ENCODE measurements around the gene SLC1A5.
"Not testable (repeated sequence)": the region's sequence is repeated elsewhere in the genome, so short reads cannot be mapped to it uniquely, and the experiment has no call there.

The SLC1A5 gene

DNA sequence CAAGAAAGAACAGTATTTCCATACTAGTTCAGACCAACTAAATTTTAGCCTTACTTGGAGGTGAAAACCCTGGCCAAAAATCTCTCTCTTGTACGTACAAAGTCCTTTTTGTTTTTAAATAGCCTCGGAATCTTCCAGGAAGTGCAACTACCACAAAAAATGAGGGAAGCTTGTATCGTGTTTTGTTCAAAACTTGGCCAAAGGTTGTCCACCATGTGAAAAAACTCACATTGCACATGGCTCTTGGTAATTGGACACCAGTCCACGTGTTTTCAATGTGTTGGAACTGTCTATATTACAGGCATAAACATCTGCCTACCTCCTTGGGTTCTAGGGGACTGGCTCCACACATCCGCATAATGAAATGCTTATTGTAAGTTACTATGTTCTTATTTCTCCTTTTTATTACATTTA is 27.0 kb downstream of the SLC1A5 start:
- Histone ChIP-seq H3K9me3 (ENCODE audit: control insufficient read depth, insufficient read depth, low read length) (no peaks in the 10 kb centered on the region), H3K9ac (ENCODE audit: low read depth, low read length) (no peak overlapping the region), H3K4me1 (ENCODE audit: control insufficient read depth, insufficient read depth, low read length) (peaks cover 2% of the 10 kb centered on the region), H3K27me3 (ENCODE audit: control insufficient read depth, insufficient read depth, low read length) (no peaks in the 10 kb centered on the region), H3K4me3 (ENCODE audit: low read depth, low read length) (no peak overlapping the region), H3K36me3 (ENCODE audit: control insufficient read depth, insufficient read depth, low read length) (no peaks in the 10 kb centered on the region)

DNA sequence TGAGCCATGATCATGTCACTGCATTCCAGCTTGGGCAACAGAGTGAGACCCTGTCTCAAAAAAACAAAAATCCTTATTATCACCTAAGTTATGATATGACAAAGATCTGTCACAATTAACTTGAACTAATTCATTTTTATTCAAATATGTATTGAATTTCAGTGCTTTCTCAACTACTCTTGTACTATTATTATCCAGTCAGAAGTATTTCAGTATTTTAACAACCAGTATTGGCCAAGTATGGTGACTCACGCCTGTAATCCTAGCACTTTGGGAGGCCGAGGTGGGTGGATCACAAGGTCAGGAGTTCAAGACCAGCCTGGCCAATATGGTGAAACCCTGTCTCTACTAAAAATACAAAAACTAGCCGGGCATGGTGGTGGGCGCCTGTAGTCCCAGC is 27.5 kb downstream of the SLC1A5 start:
- not testable (repeated sequence) for H3K4me1 ChIP-seq (ENCODE audit: control insufficient read depth, insufficient read depth, low read length); H3K9ac ChIP-seq (ENCODE audit: low read depth, low read length); H3K36me3 ChIP-seq (ENCODE audit: control insufficient read depth, insufficient read depth, low read length); H3K4me3 ChIP-seq (ENCODE audit: low read depth, low read length); H3K9me3 ChIP-seq (ENCODE audit: control insufficient read depth, insufficient read depth, low read length); H3K27me3 ChIP-seq (ENCODE audit: control insufficient read depth, insufficient read depth, low read length)

DNA sequence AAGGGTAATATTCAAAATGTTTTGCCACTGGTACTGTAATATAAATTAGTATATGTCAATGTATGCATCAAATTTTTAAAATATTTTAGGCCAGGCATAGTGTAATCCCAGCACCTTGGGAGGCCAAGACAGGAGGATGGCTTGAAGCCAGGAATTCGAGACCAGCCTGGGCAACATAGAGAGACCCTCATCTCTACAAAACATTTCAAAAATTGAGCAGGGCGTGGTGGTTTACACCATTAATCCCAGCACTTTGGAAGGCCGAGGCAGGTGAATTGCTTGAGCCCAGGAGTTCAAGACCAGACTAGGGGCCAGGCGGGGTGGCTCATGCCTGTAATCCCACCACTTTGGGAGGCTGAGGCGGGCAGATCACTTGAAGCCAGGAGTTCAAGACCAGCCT is 28.0 kb downstream of the SLC1A5 start:
- no peaks in the 10 kb centered on the region for H3K27me3 ChIP-seq (ENCODE audit: control insufficient read depth, insufficient read depth, low read length)
- peaks cover 2% of the 10 kb centered on the region for H3K4me1 ChIP-seq (ENCODE audit: control insufficient read depth, insufficient read depth, low read length)
- no peaks in the 10 kb centered on the region for H3K9me3 ChIP-seq (ENCODE audit: control insufficient read depth, insufficient read depth, low read length)
- no peaks in the 10 kb centered on the region for H3K36me3 ChIP-seq (ENCODE audit: control insufficient read depth, insufficient read depth, low read length)
- H3K4me3 ChIP-seq (ENCODE audit: low read depth, low read length), result no peak overlapping the region
- H3K9ac ChIP-seq (ENCODE audit: low read depth, low read length), result no peak overlapping the region

DNA sequence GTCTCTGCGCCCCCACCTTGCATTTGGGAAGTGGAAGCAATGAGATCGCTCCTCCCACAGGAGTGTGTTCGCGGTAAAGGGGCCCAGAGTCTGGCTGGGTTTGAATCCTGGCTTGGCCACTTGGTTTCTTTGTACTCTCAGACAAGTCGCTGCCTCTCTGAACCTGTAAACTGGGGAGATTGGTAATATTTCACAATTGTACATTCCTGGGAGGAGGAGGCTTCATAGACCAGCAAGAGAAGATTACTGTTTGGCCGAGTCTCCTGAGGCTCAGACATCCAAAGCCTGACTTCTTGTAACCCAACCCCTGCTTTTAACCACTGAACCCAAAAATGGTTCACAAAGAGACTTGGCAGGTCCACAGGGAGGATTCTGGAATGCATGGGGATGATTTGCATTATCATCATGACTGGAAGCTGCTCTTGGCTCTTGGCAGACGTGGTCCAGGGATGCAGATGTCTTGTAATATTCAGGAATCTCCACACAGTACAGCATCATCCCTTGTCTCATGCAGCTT is 28.5 kb downstream of the SLC1A5 start:
- peaks cover 2% of the 10 kb centered on the region for H3K4me1 ChIP-seq (ENCODE audit: control insufficient read depth, insufficient read depth, low read length)
- no peak overlapping the region for H3K9ac ChIP-seq (ENCODE audit: low read depth, low read length)
- H3K9me3 ChIP-seq (ENCODE audit: control insufficient read depth, insufficient read depth, low read length), result no peaks in the 10 kb centered on the region
- no peaks in the 10 kb centered on the region for H3K27me3 ChIP-seq (ENCODE audit: control insufficient read depth, insufficient read depth, low read length)
- H3K36me3 ChIP-seq (ENCODE audit: control insufficient read depth, insufficient read depth, low read length), result no peaks in the 10 kb centered on the region
- no peak overlapping the region for H3K4me3 ChIP-seq (ENCODE audit: low read depth, low read length)

DNA sequence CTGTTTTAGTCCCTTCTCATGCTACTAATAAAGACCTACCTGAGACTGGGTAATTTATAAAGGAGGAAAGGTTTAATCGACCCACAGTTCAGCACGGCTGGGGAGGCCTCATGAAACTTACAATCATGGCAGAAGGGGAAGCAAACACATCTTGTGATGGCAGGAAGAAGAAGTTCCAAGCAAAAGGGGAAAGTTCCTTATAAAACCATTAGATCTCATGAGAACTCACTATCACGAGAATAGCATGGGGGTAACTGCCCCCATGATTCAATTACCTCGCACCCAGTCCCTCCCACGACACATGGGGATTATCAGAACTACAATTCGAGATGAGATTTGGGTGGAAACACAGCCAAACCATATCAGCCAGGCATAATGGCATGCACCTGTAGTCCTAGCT is 29.2 kb downstream of the SLC1A5 start:
- no peak overlapping the region for H3K4me3 ChIP-seq (ENCODE audit: low read depth, low read length)
- H3K36me3 ChIP-seq (ENCODE audit: control insufficient read depth, insufficient read depth, low read length), result no peaks in the 10 kb centered on the region
- no peaks in the 10 kb centered on the region for H3K9me3 ChIP-seq (ENCODE audit: control insufficient read depth, insufficient read depth, low read length)
- H3K4me1 ChIP-seq (ENCODE audit: control insufficient read depth, insufficient read depth, low read length), result peaks cover 2% of the 10 kb centered on the region
- H3K27me3 ChIP-seq (ENCODE audit: control insufficient read depth, insufficient read depth, low read length), result no peaks in the 10 kb centered on the region
- H3K9ac ChIP-seq (ENCODE audit: low read depth, low read length), result no peak overlapping the region

DNA sequence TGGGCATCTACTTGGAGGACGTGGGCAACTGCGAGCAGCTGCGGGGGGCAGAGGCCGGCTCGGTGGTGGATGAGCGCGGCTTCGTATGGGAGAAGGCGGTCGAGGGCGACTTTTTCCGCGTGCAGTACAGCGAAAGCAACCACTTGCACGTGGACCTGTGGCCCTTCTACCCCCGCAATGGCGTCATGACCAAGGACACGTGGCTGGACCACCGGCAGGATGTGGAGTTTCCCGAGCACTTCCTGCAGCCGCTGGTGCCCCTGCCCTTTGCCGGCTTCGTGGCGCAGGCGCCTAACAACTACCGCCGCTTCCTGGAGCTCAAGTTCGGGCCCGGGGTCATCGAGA is 31.9 kb downstream of the SLC1A5 start:
- H3K27me3 ChIP-seq (ENCODE audit: control insufficient read depth, insufficient read depth, low read length), result no peaks in the 10 kb centered on the region
- H3K36me3 ChIP-seq (ENCODE audit: control insufficient read depth, insufficient read depth, low read length), result no peaks in the 10 kb centered on the region
- H3K9me3 ChIP-seq (ENCODE audit: control insufficient read depth, insufficient read depth, low read length), result no peaks in the 10 kb centered on the region
- H3K9ac ChIP-seq (ENCODE audit: low read depth, low read length), result no peak overlapping the region
- H3K4me1 ChIP-seq (ENCODE audit: control insufficient read depth, insufficient read depth, low read length), result peaks cover 2% of the 10 kb centered on the region
- H3K4me3 ChIP-seq (ENCODE audit: low read depth, low read length), result no peak overlapping the region

DNA sequence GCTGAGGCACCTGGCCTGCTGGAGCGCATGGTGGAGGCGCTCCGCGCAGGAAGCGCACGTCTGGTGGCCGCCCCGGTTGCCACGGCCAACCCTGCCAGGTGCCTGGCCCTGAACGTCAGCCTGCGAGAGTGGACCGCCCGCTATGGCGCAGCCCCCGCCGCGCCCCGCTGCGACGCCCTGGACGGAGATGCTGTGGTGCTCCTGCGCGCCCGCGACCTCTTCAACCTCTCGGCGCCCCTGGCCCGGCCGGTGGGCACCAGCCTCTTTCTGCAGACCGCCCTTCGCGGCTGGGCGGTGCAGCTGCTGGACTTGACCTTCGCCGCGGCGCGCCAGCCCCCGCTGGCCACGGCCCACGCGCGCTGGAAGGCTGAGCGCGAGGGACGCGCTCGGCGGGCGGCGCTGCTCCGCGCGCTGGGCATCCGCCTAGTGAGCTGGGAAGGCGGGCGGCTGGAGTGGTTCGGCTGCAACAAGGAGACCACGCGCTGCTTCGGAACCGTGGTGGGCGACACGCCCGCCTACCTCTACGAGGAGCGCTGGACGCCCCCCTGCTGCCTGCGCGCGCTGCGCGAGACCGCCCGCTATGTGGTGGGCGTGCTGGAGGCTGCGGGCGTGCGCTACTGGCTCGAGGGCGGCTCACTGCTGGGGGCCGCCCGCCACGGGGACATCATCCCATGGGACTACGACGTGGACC is 32.4 kb downstream of the SLC1A5 start:
- H3K36me3 ChIP-seq (ENCODE audit: control insufficient read depth, insufficient read depth, low read length), result no peaks in the 10 kb centered on the region
- H3K9ac ChIP-seq (ENCODE audit: low read depth, low read length), result no peak overlapping the region
- no peak overlapping the region for H3K4me3 ChIP-seq (ENCODE audit: low read depth, low read length)
- H3K9me3 ChIP-seq (ENCODE audit: control insufficient read depth, insufficient read depth, low read length), result no peaks in the 10 kb centered on the region
- peaks cover 2% of the 10 kb centered on the region for H3K4me1 ChIP-seq (ENCODE audit: control insufficient read depth, insufficient read depth, low read length)
- no peaks in the 10 kb centered on the region for H3K27me3 ChIP-seq (ENCODE audit: control insufficient read depth, insufficient read depth, low read length)

DNA sequence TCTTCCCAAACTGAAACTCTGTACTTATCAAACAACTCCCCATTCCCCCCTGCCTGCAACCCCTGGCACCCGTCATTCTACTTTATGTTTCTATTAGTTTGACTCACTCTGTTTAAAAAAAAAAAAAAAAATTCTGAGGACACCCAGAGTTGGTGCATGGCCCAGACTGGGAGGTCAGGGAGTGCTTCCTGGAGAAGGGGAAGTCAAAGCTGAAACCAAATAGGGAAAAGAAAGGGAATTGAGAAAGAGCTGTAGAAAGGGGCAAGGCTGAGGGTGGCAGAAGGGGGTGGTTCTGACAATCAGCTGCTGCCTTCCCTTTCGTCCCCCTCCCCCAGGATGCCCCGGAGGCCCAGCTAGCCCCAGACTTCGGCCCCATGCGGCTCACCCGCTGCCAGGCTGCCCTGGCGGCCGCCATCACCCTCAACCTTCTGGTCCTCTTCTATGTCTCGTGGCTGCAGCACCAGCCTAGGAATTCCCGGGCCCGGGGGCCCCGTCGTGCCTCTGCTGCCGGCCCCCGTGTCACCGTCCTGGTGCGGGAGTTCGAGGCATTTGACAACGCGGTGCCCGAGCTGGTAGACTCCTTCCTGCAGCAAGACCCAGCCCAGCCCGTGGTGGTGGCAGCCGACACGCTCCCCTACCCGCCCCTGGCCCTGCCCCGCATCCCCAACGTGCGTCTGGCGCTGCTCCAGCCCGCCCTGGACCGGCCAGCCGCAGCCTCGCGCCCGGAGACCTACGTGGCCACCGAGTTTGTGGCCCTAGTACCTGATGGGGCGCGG is 33.1 kb downstream of the SLC1A5 start:
- H3K4me1 ChIP-seq (ENCODE audit: control insufficient read depth, insufficient read depth, low read length), result peaks cover 2% of the 10 kb centered on the region

DNA sequence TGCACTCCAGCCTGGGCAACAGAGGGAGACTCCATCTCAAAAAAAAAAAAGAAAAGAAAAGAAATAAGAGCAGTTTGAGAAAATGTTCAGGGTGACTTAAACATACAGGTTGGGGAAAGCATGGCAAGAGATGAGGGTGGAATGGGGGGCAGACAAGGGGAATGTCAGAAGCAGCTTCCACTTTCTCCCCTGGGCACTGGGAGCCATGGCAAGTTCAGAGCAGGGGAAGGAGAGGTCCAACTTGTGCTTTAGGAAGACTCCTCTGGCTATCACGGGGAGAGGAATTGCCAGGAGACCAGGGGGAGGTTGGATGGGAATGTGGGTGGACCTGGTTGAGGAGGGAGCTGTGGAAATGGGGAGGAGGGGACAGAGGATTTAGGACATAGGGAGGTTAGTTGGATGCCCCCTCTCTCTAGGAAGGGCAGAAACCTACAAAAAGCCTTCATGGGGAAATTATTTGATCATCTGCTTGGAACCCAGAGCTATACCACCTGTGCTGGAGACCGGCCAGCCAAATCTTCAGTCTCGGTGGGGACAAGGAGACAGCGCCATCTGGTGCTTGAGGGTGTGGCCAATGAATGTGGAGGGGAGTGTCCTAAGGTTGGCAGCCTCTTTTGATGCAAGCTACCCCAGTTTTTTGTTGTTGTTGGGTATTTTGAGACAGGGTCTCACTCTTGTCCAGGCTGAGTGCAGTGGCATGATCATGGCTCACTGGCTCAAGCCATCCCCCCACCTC is 34.8 kb downstream of the SLC1A5 start:
- no peak overlapping the region for H3K4me3 ChIP-seq (ENCODE audit: low read depth, low read length)
- H3K27me3 ChIP-seq (ENCODE audit: control insufficient read depth, insufficient read depth, low read length), result no peaks in the 10 kb centered on the region
- H3K4me1 ChIP-seq (ENCODE audit: control insufficient read depth, insufficient read depth, low read length), result no peaks in the 10 kb centered on the region
- H3K9me3 ChIP-seq (ENCODE audit: control insufficient read depth, insufficient read depth, low read length), result no peaks in the 10 kb centered on the region
- H3K9ac ChIP-seq (ENCODE audit: low read depth, low read length), result no peak overlapping the region
- peaks cover 6% of the 10 kb centered on the region for H3K36me3 ChIP-seq (ENCODE audit: control insufficient read depth, insufficient read depth, low read length)

More for the DNA sequence above, 33.1 kb downstream of the SLC1A5 start:
- H3K4me3 ChIP-seq (ENCODE audit: low read depth, low read length), result no peak overlapping the region
- H3K27me3 ChIP-seq (ENCODE audit: control insufficient read depth, insufficient read depth, low read length), result no peaks in the 10 kb centered on the region
- no peaks in the 10 kb centered on the region for H3K36me3 ChIP-seq (ENCODE audit: control insufficient read depth, insufficient read depth, low read length)
- H3K9ac ChIP-seq (ENCODE audit: low read depth, low read length), result no peak overlapping the region
- no peaks in the 10 kb centered on the region for H3K9me3 ChIP-seq (ENCODE audit: control insufficient read depth, insufficient read depth, low read length)

DNA sequence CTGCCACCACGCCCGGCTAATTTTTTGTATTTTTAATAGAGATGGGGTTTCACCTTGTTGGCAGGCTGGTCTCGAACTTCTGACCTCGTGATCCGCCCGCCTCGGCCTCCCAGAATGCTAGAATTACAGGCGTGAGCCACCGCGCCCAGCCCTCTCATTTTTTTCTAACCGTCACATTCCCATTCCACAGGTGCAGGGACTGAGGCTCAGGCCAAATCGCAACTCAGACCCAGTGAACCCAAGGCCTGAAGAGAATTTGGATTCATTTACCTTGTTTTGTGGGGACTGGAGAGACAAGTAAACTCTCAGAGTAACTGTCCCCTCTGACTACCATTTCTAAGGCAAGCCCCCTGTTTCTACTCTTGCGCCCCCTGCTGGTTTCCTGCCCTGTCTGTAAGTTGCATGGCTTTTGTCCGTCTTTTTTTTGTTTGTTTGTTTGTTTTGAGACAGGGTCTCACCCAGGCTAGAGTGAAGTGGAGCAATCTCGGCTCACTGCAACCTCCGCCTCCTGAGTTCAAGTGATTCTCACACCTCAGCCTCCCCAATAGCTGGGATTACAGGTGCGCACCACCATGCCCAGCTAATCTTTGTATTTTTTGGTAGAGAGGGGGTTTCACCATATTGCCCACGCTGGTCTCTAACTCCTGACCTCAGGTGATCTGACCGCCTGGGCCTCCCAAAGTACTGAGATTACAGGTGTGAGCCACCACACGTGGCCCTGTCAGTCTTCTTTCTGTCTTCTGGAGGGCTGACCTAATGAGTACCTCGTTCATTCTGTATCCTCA is 39.9 kb downstream of the SLC1A5 start:
- Histone ChIP-seq H3K9ac (ENCODE audit: low read depth, low read length) (no peak overlapping the region), H3K9me3 (ENCODE audit: control insufficient read depth, insufficient read depth, low read length) (no peaks in the 10 kb centered on the region), H3K4me3 (ENCODE audit: low read depth, low read length) (no peak overlapping the region), H3K4me1 (ENCODE audit: control insufficient read depth, insufficient read depth, low read length) (peaks cover 8% of the 10 kb centered on the region), H3K36me3 (ENCODE audit: control insufficient read depth, insufficient read depth, low read length) (peaks cover 6% of the 10 kb centered on the region), H3K27me3 (ENCODE audit: control insufficient read depth, insufficient read depth, low read length) (no peaks in the 10 kb centered on the region)

DNA sequence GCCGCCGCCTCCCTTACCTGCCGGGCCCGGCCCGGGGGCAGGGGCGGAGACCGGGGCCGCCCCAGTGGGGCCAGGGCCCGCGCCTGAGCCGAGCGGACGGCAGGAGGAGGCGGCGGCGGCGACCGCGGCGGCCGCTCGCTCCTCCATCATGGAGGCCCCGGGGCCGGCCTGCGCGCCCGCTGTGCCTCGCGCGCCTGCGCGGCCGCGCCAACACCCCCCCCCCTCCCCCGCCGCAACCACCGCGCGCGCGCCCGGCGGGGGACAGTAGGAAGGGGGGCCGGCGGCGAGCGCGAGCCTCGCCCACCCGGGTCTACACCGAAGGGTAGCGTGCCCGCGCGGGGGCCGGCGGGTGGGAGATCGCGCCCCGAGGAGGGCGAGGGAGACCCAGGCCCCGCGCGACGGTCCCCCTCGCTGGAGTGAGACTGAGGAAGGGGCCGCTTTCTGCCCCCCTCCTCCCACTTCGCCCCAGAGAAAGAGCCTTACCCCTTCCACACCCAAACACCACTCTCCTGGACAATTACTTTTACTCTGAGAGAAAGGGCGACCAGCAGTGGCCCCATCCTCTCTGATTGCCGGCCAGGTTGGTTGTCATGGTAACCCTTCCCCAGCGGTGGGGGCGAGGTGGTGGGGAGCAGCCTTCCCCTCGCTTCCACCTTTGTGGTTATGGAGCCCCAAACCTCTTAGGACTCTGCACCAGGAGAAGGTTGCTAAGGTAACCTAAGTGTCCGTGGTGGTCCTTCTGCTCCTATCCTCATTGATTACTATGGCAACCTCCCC is 41.9 kb downstream of the SLC1A5 start, which contains the start of gene STRN4:
TSS of gene STRN4 (minus strand) at position 170 of the 777 bp plus-strand sequence. CDS start at position 150, 20 bp downstream.
- Histone ChIP-seq H3K27me3 (ENCODE audit: control insufficient read depth, insufficient read depth, low read length) (no peaks in the 10 kb centered on the region), H3K9me3 (ENCODE audit: control insufficient read depth, insufficient read depth, low read length) (no peaks in the 10 kb centered on the region), H3K4me3 (ENCODE audit: low read depth, low read length) (peak within 1 kb of the TSS; percentile 96), H3K9ac (ENCODE audit: low read depth, low read length) (peak within 1 kb of the TSS; percentile 95), H3K36me3 (ENCODE audit: control insufficient read depth, insufficient read depth, low read length) (peaks cover 13% of the 10 kb centered on the region), H3K4me1 (ENCODE audit: control insufficient read depth, insufficient read depth, low read length) (peaks cover 12% of the 10 kb centered on the region)

Measured in iPS-15b (cell line).